Stimulated activated CD8-positive, alpha-beta memory T cell treated with anti-CD3 and anti-CD28 coated beads, Interleukin-7, amount 100 ng/mL, for 4 hours (primary cell): ENCODE results near the gene MRPL37.
"Not testable (repeated sequence)": the region's sequence is repeated elsewhere in the genome, so short reads cannot be mapped to it uniquely, and the experiment has no call there.

Source experiments
- DNase-seq, 2 donors: peaks; one replicate each; pipeline ENCODE4 v3.0.0-alpha.2; 2020; ENCODE audit warnings: low read depth in 2 of 2

Gene MRPL37

GRCh38 chr1:54199765-54200518 is at the start of gene MRPL37, which contains the start of gene CYB5RL:
TSS of gene MRPL37 (plus strand) at chr1:54200167. CDS start at chr1:54200244, 77 bp downstream.
TSS of gene CYB5RL (minus strand) at chr1:54200030. CDS start at chr1:54195616, 4,414 bp downstream.
- DNase-seq: peak; percentile 80 to 84

GRCh38 chr1:54151013-54151412 is 49.0 kb upstream of the MRPL37 start:
- no peak for DNase-seq

GRCh38 chr1:54152696-54153095 is 47.3 kb upstream of the MRPL37 start, which contains the start of gene CDCP2:
TSS of gene CDCP2 (minus strand) at chr1:54153000. CDS start at chr1:54152922, 78 bp downstream.
- no peak for DNase-seq

DNA sequence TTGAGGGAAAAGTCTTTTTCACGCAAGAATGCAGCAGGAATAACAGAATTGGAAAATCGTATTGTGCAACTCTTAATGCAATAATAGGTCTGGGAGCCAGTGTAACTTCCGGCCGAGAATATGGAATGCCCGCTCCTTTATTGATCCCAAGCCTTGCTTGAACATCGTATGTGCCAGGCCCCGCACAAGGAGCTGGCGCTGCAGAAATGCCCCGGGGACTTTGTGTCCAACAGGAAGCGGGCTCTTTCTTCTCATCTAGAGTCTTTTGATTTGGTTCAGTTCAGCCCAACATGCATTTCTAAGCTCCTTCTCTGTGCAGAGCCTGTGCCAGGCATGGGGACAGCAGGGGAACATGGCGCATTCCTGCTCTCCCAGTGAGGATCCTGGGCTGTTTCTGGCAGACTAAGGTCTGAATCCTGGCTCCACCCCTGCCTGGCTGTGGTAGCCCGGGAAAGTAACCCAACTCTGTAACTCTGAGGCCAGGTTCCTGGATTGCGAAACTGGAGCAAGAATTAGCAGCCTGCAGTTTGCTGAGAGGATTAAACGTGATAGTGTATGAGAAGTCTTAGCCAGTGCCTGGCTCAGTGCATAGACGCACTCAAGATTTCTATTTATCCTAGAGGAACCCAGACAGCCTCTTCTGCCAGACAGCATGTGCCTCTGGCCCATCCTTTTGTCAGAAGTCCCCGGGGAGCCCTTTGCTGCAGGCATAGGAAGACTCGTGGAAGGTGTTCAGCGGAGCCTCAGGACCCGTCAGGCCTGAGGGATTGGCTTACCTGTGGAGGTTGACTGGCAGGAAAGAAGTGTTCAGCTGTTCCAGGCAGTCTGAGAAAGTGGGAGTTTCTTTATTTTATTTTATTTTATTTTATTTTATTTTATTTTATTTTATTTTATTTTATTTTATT is 46.2 kb upstream of the MRPL37 start:
- no peak for DNase-seq

GRCh38 chr1:54156201-54156600 is 43.8 kb upstream of the MRPL37 start:
- DNase-seq: no peak

DNA sequence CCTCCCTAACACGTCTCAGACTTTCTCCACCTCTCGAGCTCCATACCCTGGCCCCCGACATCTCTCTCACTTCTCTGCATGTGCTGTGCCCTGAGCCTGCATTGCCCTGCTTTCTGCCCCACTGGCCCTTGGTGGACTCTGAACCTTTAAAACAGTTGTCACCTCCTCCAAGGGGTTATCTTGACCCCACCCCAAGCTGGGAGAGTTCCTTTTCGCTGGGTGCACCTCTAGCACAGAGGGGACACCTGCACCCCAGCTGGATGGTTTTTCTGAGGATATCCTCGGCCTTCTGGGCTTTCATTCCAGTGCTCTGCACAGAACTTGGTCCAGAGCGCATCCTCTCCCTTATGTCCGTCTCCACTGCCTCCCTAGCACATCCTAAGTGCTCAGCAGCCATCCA is 43.0 kb upstream of the MRPL37 start:
- DNase-seq: no peak

GRCh38 chr1:54157401-54157800 is 42.6 kb upstream of the MRPL37 start:
- no peak for DNase-seq

DNA sequence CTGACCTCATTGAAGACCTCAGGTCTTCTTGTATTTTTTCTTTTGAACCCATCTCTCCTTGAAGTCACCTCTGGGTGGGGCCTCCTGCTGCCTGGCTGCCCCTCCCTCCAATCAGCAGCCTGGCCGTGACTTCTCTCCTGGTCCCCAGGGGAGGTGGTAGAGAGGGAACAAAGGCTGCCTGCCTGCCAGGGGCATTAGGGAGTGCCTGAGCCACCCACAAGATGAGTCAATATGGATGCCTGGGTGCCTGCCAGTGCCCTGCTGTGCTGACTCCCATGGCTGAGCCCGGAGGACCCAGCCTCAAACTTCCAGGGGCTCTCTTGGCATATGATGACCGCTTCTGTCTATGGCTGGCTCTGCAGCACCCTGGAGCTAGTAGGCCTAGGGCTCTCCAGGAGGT is 41.9 kb upstream of the MRPL37 start:
- DNase-seq: no peak

- no peak for DNase-seq
Measured at GRCh38 chr1:54159733-54160316, 40.1 kb upstream of the MRPL37 start.

- no peak for DNase-seq
Measured at GRCh38 chr1:54160351-54160750, 39.6 kb upstream of the MRPL37 start.

DNA sequence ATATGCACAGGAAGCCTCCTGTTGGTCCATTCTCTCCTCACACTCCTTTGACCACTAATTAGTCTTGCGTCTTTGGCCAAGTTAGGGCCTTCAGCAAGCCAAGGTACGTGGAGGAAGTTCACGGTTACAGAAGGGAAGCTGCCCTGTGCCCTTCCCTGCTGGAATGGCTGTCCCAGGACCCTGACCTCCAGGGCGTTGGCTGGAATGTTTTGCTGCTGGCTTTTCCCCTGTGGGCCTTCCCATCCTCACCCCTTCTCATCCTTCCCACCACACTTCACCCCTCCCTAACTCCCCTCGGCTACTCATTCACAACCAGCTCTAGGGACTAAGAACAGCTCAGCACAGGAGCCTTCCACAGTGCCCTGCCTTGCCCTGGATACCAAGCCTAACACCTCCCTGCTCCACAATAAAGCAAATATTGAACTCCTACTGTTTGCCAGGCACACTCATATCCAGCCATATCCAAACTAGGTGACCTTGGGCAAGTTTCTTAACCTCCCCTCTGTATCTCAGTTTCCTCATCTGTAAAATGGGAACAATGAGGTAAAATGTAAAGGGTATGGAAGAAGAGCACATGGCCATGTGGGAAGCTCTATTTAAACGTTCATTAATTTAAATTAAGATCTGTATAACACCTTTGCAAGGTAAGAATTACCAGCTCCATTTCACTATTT is 38.3 kb upstream of the MRPL37 start:
- no peak for DNase-seq

DNA sequence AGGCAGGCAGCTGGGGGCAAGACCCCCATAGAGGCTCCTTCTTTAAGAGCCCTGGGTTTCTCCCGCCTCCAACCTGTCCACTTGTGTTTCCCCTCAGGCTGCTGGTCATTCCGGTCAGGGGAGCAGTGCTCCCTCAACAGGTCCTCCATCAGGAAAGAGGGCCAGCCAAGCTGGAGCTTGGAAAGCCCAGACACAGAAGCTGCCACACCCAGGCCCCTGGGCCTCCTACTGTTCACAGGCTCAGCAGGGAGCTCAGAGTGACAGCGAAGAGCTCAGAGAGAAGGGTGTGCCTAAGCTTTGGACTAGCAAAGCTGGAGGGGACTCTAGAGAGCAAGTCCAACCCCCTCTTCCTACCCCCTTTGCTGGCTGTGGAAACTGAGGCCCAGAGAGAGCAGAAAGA is 36.9 kb upstream of the MRPL37 start:
- DNase-seq: no peak

GRCh38 chr1:54163573-54163972 is 36.4 kb upstream of the MRPL37 start:
- no peak for DNase-seq

GRCh38 chr1:54165146-54165545 is 34.8 kb upstream of the MRPL37 start:
- DNase-seq: no peak

- not testable (repeated sequence) for DNase-seq
Measured at GRCh38 chr1:54166357-54166756, 33.6 kb upstream of the MRPL37 start.

DNA sequence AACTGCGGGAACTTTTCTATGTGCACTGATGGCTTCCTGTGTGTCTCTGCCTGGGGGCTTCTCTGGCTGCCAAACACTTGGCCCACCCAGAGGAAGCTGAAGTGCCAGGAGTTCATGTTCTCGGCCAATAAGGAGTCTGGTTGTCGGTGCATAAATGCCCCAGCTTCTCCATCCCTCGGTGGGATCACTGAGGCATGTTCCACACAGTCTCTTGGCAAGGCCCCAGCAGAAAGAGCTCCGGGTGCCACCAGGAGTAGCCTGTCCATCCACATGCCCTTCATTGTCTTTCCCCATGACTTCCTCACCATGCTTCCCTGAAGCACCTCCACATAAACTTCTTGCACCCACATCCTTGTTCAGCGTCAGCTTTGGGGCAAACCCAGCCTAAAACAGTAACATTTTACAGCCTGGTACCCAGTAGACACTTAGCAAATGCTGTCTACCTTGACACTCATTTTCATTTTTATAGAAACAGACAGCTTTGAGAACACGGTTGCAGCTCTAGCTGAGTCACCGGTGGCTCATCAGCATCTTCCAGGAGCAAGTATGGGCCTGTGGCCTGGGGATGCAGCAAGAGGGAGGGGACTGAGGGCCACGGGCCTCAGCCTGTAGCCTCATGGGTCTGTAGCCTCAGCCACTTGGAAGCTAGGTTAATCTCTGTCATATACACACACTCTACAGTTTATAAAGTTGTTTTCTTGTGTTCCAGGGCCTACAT is 32.4 kb upstream of the MRPL37 start:
- DNase-seq: no peak

DNA sequence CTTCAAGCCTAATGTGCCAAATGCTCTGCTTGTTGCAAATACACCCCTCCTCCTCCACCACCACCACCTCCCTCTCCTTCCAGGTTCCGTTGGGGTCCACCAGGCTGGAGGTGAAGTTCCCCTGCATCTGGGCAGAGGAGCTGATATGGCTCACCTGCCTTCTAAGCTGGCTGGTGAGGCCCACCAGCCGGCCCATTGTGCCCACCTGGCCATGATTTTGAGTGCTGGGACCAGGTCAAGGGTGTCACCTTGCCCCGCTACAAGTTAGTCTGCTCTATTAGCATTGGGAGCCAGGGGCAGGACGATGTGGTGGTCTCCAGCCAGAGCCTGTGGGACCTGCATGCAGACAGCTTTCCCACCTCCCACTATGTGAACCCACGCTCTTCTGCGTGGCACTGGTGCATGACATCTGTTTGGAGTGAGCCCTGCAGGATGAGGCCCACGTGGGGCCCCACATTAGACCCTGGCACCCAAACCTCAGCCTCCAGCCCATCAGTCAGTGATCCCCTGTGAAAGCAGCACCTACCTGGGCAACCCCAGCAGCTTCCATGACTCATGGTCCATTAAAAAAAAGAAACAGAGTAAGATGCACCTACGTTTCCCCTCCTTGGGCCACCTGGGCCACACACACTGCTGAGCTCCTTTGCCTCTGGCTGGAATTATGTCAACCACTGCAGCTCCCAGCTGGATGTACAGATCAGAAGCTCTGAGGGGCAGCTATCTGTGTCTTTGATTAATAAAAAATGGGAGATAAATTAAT is 31.6 kb upstream of the MRPL37 start:
- no peak for DNase-seq

DNA sequence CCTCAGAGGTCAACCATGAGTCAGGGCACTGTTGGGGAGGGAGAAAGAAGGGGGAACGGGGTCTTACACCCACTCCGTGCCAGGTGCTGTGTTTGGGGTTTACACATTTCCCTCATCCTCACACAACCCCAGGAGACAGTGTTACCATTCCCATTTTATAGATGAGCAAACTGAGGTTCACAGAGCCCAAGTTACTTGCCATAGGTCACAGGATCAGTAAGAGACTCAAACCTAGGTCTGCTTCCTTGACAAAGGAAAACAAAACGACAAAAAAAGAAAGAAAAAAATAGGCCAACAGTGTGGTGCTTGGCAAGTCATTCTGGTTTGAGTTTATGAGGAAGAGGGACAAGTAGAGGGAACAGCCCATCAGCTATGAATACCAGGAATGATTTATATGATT is 30.9 kb upstream of the MRPL37 start:
- no peak for DNase-seq

GRCh38 chr1:54171016-54171415 is 29.0 kb upstream of the MRPL37 start:
- no peak for DNase-seq

DNA sequence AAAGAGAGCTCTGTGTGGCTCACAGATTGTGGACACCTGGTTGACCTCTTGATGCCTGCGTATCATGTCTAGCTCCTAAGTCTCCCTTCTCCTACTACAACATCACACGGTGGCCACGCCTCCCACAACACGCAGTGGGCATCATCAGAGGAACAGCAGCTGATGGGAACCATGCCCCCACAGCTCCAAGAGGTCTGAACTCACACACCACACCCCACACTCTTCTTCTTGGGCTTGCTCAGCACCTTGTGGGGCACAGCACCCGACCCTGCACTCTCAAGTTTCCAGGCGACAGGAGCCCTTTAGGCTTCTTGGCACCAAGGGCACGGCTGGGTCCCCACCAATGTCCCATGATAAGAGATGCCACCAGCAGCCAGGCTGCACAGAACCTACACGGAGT is 28.4 kb upstream of the MRPL37 start:
- no peak for DNase-seq
